ENCODE results near the gene GULP1.
"Not testable (repeated sequence)": the region's sequence is repeated elsewhere in the genome, so short reads cannot be mapped to it uniquely, and the experiment has no call there.

GULP1 gene

GRCh38 chr2:188601927-188602326 lies 310.3 kb downstream of the GULP1 start:
- no peak for DNase-seq (ENCODE audit: low read depth)

DNA sequence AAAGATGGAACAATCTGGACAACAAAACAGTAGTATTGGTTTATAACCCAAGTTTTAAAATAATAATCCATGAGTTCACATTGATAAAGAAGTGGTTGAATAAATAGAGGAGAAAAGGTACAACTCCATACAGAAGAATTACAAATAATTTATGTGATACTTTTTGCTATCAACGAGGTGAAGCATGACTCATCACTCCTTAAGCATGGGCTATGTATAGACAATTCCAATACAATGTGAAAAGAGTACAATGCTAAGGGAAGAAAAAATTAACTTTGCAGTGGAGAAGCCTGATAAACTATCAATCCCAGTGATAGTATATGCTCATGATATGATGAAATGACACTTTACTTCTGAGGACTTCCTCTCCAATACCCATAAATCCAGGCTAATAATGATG lies 312.9 kb downstream of the GULP1 start:
- DNase-seq (ENCODE audit: low read depth): no peak

GRCh38 chr2:188605609-188606584 lies 314.2 kb downstream of the GULP1 start:
- DNase-seq (ENCODE audit: low read depth): not testable (repeated sequence)

DNA sequence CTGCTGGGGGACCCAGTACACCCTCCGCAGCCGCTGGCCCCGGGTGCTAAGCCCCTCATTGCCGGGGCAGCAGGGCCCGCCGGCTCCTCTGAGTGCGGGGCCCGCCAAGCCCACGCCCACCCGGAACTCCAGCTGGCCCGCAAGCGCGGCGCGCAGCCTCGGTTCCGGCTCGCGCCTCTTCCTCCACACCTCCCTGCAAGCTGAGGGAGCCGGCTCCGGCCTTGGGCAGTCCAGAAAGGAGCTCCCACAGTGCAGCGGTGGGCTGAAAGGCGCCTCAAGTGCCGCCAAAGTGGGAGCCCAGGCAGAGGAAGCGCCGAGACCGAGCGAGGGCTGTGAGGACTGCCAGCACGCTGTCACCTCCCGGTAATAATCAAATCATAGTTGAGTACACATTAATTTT lies 314.9 kb downstream of the GULP1 start:
- DNase-seq (ENCODE audit: low read depth): not testable (repeated sequence)

- no peak for DNase-seq (ENCODE audit: low read depth)
These were observed 315.8 kb downstream of the GULP1 start for GRCh38 chr2:188607501-188607900.

DNA sequence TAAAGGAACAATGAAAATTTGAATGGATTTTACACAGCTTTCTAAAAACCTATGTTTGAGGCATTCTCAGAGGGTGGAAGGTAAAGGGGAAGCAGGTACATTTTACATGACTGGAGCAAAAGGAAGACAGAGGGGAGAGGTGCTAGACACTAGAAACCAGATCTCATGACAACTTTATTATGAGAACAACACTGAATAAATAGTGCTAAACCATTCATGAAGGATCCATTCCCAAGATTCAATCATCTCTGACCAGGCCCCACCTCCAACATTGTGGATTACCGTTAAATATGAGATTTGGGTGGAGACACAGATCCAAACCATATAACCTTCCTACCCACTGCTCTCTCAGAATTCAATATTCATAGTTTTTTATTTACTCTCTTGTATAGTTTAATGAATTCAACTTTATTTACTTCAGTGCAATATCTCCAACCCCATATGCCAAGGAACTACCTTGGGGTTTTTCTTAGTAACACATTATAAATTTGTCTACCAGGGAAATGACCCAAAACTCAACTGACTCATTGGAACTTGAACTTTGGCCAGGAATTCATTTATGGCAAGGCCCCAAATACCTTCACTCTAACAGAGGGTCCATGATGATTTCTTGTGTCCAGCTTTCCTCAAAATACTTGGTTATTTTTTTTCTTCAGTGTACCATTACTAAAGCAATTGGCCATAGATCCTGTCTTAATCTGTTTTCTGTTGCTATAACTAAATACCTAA lies 317.8 kb downstream of the GULP1 start:
- DNase-seq (ENCODE audit: low read depth): no peak

DNA sequence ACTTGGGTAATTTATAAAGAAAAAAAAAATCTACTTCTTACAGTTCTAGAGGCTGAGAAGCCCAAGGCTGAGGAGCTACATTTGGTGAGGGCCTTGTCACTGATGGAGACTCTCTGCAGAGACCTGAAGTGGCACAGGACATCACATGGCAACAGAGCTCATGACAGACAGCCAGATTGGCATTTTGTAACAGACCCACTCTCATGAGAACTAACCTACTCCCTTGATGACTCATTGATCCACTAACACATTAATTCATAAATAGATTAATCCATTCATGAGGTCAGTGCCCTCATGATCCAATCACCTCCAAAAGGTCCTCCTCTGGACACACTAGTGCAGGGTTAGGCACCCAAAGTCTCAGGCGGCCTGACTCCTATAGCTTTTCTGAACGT lies 318.4 kb downstream of the GULP1 start:
- no peak for DNase-seq (ENCODE audit: low read depth)

- DNase-seq (ENCODE audit: low read depth): no peak
These were observed 319.2 kb downstream of the GULP1 start for GRCh38 chr2:188610827-188611226.

GRCh38 chr2:188619146-188619545 lies 327.5 kb downstream of the GULP1 start:
- DNase-seq (ENCODE audit: low read depth): no peak

- DNase-seq (ENCODE audit: low read depth): no peak
These were observed 329.2 kb downstream of the GULP1 start for GRCh38 chr2:188620916-188621315.

DNA sequence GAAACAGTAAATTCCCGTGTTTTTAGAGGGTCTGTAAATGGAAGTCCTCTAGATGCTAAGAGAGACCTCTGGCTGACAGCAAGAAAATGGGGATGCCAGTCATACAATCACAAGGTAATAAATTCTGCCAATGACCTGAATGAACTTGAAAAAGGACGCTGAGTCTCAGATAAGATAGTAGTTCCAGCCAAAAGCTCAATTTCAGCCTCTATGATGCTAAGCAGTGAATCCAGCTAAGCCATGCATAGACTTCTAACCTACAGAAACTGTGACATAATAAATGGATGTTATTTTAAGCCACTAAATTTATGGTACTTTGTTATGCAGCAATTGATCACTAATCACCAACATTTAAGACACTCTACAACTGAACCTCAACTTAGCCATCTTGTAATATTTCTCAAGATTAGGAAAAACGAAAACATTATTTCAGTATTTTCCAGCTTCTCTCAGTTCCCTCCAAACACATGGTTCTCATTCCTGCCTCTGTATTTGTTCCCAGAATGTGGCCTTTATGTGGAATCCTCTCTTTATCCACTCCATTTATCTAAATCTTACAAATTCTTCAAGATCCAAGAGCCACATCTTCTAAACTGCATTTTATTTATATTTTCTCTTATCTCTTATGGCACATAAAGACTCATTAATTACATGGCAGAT lies 331.1 kb downstream of the GULP1 start:
- no peak for DNase-seq (ENCODE audit: low read depth)

GRCh38 chr2:188623995-188624643 lies 332.4 kb downstream of the GULP1 start:
- DNase-seq (ENCODE audit: low read depth): no peak

DNA sequence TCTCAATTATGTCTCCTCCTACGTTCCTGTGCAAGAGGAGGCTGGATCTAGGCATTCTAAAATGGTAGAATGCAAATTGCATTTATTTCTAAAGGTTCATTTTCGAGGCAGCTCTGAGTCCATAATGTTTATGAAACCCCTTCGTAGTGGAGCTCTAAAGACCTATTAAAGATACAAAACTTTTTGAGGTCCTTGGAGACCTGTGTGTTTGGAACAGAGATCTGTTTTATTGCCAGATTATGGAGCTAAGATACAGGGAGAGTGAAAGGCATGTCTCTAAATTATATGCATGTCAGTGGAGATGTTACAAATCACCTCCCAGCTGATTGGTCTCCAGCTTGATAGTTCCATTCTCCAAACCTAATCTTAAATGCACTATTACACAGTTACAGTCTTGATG lies 335.8 kb downstream of the GULP1 start:
- no peak for DNase-seq (ENCODE audit: low read depth)

GRCh38 chr2:188628989-188629752 lies 337.5 kb downstream of the GULP1 start:
- DNase-seq (ENCODE audit: low read depth): no peak

- DNase-seq (ENCODE audit: low read depth): no peak
These were observed 338.3 kb downstream of the GULP1 start for GRCh38 chr2:188629753-188630527.

- DNase-seq (ENCODE audit: low read depth): no peak
These were observed 339.5 kb downstream of the GULP1 start for GRCh38 chr2:188631037-188631809.

- DNase-seq (ENCODE audit: low read depth): no peak
These were observed 343.0 kb downstream of the GULP1 start for GRCh38 chr2:188634656-188635055.
